ENCODE results near the gene CAMKMT.

CAMKMT gene

DNA sequence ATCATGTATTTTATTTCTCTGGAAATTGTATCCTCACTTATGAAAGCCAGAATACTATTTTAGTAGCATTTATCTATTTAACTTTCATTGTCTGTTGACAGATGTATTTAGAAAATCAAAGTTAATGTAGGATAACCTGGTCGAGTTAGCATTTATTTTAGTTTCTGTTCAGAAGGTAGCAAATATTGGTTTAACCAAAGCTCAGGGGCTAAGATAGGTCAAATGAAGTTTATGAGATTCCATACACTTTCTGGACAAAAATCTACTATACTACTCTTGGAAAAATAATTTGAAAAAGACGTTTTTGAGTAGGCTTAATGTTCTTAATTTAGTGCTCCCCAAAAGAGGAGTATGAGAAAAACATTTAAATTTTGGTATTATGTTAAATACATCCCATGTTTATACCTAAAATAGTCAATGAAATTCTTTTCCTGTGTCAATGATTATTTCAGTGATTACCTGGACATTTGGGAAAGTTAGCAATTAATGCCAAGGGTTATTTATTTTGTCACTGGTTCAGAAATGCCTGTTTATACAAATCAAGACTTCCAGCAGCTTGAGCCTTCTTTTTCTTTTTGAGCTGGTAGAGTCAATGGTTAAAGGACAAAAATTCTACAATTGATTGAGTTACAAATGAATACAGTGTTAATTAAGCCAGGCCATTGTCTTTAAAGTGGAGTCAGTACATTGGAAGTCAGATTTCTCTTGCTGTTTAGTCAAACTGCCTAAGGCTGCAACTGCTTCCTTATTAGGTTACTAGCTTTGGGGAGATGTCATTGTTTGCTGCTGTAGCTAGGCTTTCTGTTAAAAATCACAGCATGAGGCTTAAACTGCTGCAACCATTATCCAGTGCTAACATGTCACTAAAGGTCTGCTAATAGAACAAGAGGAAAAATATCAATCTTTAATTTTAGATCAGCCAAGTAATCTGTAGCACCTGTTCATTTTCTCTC, 182.3 kb downstream of the CAMKMT start:
- TF ChIP-seq, protein P1, sequence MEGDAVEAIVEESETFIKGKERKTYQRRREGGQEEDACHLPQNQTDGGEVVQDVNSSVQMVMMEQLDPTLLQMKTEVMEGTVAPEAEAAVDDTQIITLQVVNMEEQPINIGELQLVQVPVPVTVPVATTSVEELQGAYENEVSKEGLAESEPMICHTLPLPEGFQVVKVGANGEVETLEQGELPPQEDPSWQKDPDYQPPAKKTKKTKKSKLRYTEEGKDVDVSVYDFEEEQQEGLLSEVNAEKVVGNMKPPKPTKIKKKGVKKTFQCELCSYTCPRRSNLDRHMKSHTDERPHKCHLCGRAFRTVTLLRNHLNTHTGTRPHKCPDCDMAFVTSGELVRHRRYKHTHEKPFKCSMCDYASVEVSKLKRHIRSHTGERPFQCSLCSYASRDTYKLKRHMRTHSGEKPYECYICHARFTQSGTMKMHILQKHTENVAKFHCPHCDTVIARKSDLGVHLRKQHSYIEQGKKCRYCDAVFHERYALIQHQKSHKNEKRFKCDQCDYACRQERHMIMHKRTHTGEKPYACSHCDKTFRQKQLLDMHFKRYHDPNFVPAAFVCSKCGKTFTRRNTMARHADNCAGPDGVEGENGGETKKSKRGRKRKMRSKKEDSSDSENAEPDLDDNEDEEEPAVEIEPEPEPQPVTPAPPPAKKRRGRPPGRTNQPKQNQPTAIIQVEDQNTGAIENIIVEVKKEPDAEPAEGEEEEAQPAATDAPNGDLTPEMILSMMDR (IDR thresholded peaks at IDR 0.05; ENCODE audit: low read depth, low read length, missing control alignments), result no peak
- H3K4me3 ChIP-seq (ENCODE audit: low read depth, low read length), result no peak overlapping the region
- DNase-seq (ENCODE audit: low read depth), result no peak

DNA sequence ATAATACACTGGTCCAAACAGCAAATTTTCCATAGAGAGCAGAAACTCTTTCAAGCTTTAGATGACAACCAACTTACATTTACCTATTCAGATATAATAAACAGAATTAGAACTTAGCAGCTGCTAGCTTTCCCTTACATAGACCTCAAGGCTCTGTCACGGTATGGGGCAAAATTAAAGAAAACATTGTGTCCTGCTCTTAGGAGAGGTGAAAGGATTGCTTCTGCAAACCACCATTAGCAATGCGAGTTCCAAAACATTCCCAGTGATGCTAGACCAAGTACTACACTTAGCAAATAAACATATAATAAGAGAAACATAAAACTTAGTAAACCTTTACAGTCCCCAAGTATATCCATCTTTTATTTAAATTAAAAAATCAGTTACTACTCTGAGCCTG, 183.3 kb downstream of the CAMKMT start:
- TF ChIP-seq, protein P1 (IDR thresholded peaks at IDR 0.05; ENCODE audit: low read depth, low read length, missing control alignments), result no peak
- no peak overlapping the region for H3K4me3 ChIP-seq (ENCODE audit: low read depth, low read length)
- no peak for DNase-seq (ENCODE audit: low read depth)

DNA sequence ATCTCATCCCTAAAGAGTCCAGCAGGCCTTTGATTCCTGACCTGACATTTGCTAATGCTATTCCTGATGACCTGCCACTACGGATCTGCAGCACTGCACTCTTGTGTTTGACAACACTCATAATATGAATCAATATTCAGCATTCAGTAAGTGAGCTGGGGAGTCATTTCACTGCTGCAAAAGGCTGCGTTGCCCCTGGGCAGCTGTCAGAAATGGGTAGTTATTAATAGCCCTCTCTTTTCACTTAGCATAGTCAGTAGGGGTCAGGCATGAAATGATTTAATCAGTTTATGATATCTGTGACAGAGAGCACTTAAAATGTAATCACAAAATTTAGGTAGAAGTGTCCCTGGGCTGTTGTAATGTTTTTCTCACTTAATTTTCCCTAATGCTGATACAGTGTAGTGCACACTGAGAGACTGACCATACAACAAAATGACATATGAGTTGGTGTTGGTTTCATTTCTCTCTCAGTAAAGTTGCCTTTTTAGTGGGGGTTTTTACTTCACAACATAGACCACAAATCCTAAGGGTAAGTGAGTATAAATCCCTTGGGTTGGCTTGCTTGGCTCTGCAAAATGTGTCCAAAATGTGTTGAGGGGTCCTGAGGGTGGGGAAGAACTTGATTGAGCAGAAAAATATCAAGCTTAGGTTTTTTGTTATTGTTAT, 184.8 kb downstream of the CAMKMT start:
- no peak for DNase-seq (ENCODE audit: low read depth)
- TF ChIP-seq, protein P1 (IDR thresholded peaks at IDR 0.05; ENCODE audit: low read depth, low read length, missing control alignments), result no peak
- no peak overlapping the region for H3K4me3 ChIP-seq (ENCODE audit: low read depth, low read length)

- DNase-seq (ENCODE audit: low read depth), result no peak
- no peak overlapping the region for H3K4me3 ChIP-seq (ENCODE audit: low read depth, low read length)
- TF ChIP-seq, protein P1 (IDR thresholded peaks at IDR 0.05; ENCODE audit: low read depth, low read length, missing control alignments), result no peak
These were observed 186.0 kb downstream of the CAMKMT start for GRCh38 chr2:44547718-44548117.

- DNase-seq (ENCODE audit: low read depth), result no peak
- H3K4me3 ChIP-seq (ENCODE audit: low read depth, low read length), result no peak overlapping the region
- TF ChIP-seq, protein P1 (IDR thresholded peaks at IDR 0.05; ENCODE audit: low read depth, low read length, missing control alignments), result no peak
These were observed 186.7 kb downstream of the CAMKMT start for GRCh38 chr2:44548221-44549098.

- H3K4me3 ChIP-seq (ENCODE audit: low read depth, low read length), result no peak overlapping the region
- TF ChIP-seq, protein P1 (IDR thresholded peaks at IDR 0.05; ENCODE audit: low read depth, low read length, missing control alignments), result no peak
- no peak for DNase-seq (ENCODE audit: low read depth)
These were observed 187.3 kb downstream of the CAMKMT start for GRCh38 chr2:44549099-44549471.

Data from GM12864 (cell line).